GM19035 (cell line): ENCODE results near the gene TUBG1.
"Not testable (repeated sequence)": the region's sequence is repeated elsewhere in the genome, so short reads cannot be mapped to it uniquely, and the experiment has no call there.

Experiments
- ATAC-seq: cut with Tn5 transposase; IDR thresholded peaks from one replicate; pipeline ENCODE4 v1.9.1; 2021; ENCODE audit not compliant: unreplicated experiment

Gene TUBG1

GRCh38 chr17:42621987-42622386 is 12.5 kb downstream of the TUBG1 start:
- ATAC-seq, result not testable (repeated sequence)

- ATAC-seq, result no peak
Observed at GRCh38 chr17:42623271-42623670, 13.8 kb downstream of the TUBG1 start.

DNA sequence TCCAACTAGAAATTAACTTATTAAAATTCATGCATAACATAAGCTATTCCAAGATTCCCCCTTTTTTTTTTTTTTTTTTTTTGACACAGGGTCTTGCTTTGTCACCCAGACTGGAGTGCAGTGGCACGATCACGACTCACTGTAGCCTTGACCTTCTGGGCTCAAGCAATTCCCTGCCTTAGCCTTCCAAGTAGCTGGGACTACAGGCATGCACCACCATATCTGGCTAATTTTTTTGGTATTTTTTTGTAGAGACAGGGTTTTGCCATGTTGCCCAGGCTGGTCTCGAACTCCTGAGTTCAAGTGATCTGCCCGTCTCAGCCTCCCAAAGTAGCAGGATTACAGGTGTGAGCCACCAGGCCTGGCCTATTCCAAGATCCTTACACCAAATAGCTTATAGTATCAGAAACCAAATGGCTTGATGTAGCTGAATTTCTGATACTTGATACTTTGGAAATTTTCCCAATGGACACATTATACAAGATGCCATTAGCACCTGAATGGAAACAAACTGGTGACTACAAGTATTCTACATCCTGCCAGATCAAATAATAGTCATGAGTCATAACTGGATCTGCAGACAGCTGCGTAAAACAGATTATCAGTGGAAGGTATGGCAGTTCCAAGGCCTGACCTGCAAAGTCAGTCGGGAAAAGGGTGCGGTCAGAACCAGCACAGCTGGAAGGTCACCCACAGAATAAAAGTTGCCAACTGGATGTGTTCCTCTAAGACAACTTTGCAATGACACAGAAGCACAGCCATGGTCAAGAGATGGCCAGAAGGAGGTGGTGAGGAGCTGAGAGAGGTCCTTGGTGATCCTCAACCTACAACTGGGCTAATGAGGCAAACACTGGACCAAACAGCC is 14.5 kb downstream of the TUBG1 start:
- ATAC-seq, result no peak

GRCh38 chr17:42627032-42627764 is 17.7 kb downstream of the TUBG1 start:
- not testable (repeated sequence) for ATAC-seq

DNA sequence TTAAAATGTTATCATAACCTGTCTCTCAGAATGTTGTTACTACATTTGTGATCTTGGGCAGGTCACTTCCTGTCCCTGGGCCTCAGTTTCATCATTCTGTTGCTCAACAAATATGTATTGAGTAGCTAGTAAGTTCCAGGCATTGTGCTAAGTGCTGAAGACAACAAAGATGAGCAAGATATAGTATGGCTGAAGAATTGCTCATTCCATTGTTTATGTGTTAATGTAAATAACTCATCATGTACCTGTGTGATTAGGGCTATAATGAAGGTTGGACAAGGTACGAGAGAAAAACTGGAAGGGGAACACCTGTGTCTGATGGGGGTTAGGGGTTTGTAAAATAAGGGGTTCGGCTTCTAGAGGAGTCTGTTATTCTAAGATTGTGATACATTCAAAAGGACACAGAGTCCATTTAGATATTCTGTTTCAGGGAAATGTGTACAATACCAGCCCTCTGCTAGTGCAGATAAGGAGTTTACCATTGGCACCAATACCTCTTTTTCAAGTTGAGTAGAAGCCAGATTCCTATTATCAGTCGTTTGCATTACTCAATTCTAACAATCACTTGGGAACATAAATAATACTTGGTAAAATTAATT is 20.0 kb downstream of the TUBG1 start:
- no peak for ATAC-seq

GRCh38 chr17:42632949-42633444 is 23.5 kb downstream of the TUBG1 start:
- no peak for ATAC-seq

DNA sequence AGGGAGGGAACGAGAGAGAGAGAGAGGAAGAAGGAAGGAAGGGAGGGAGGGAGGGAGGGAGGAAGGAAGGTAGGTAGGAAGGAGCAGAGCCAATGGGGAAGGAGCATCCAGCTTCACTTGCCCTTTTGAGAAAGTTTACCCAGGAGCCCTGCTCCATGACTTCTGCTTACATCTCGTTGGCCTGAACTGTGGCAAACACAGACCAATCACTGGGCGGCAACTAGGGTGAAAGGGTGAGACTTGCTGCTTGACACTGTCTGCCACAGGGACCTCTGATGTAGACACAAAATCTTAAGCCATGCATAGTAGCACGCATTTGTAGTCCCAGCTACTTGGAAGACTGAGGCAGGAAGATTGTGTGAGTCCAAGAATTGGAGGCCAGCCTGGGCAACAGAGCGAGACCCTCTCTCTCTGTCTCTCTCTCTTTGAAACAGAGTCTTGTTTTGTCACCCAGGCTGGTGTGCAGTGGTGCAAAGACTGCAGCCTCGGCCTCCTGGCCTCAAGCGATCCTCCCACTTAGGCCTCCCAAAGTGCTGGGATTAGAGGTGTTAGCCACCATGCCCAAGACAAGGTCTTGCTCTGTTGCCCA is 30.1 kb downstream of the TUBG1 start:
- ATAC-seq, result no peak

DNA sequence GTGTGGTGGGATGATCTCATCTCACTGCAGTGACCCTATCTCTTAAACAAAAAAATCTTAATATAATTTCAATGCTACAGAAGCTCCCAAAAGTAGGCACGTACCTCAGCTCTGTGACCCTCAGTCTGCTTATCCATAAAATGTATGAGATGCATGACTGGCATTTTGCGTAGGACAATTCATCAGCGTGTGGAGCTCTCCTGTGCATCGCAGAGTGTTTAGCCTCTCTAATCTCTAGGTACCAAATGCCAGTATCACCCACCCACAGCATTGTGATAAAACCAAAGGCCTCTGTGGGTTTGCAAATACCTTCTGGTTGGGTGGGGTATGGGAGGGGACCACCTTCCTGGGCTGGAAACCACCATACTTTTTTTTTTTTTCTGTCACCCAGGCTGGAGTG is 30.6 kb downstream of the TUBG1 start:
- no peak for ATAC-seq

- no peak for ATAC-seq
Observed at GRCh38 chr17:42642336-42642735, 32.9 kb downstream of the TUBG1 start.

DNA sequence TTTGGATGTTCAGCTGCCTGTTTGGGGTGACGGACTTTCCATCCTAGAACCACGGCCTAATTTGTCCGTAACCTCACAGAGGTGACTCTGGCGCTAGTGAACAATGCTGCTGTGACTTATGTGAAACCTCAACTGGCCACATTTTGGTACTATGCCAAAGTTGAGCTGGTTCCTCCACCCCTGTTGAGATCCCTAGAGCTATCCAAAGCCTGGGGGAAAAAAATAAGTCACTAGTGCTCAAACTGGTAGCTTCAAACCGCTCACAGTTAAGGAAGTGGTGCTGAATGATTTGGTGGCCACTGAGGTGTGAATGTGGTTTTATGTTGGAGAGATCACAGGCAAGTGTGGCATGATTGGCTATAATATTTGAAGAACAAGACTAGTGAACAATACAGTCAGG is 38.3 kb downstream of the TUBG1 start:
- ATAC-seq, result no peak

DNA sequence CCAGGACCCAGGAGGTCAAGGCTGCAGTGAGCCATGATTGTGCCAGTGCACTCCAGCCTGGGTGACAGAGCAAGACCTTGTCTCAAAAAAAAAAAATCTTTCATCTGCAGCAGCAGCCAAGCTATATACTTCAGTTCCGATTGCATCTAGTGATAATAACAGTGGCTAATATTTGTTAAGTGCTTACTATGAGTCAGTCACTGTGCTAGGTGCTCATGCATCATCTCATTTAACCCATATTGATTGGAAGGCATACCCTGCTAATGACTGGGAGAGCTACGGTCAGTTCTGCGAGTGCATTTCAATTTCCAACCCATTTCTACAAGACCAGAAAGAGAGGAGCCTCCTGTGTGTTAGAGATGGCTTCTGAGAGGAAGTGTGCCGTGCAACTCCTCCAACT is 41.9 kb downstream of the TUBG1 start:
- no peak for ATAC-seq

- ATAC-seq, result no peak
Observed at GRCh38 chr17:42653179-42654124, 44.0 kb downstream of the TUBG1 start.

DNA sequence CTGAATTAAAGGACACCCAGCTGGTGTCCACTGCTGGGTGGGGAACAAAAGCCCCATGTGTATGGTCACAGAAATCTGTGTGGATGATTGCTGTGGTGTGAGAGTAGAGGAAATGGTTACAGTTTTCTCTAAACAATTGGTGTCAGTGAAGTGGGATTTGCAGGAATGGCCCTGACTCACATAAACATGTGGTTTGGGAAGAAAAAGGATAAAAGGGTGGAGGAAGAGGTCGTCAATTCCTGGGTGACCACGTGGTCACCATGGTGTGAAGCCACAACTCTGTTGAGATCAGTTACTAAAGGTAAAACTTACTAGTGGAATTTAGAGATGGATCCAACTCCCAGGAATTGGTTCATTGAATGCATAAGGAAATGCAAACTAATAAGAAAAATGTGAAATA is 46.0 kb downstream of the TUBG1 start:
- no peak for ATAC-seq

DNA sequence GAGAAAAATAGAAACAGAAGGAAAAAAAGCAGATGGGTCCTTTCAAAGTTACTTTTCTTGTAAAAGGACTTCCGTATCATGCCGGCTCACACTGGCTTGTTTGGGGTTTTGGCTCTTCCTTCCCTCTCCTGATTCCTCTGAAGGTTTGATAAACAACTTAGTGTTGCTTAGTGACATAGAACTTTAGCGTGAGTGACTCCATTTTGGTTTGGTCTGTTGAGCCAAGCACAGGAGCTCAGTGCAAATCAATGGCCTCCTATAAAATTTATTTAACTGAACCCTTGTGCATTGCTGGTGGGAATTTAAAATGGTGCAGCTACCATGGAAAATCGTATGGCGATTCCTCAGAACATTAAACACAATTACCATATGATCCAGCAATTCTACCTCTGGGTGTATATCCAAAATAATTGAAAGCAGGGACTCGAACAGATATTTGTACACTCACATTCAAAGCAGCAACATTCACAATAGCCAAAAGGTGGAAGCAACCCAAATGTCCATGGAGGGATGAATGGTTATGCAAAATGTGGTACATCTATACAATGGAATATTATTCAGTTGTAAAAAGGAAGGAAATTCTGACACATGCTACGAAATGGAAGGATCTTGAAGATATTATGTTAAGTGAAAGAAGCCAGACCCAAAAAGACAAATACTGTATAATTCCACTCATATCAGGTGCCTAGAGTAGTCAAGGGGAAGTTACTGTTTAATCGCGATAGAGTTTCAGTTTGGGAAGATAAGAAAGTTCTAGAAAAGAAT is 48.5 kb downstream of the TUBG1 start:
- no peak for ATAC-seq

GRCh38 chr17:42659079-42659931 is 49.8 kb downstream of the TUBG1 start, which contains the start of gene TUBG2:
TUBG2 (plus strand) TSS chr17:42659284; CDS start chr17:42659504, 220 bp downstream.
- peak; percentile 41 for ATAC-seq

DNA sequence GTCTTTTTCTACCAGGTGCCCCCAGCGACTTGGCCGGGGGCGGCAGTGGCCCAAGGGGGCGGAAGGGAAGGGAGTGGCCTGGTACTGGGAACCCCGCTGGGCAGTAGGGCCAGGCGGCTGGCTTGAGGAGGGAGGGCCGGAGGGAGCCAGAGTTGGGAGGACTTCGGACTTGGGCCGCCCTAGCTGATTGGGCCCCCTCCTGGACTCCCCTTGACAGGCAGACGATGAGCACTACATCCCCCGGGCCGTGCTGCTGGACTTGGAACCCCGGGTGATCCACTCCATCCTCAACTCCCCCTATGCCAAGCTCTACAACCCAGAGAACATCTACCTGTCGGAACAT is 50.4 kb downstream of the TUBG1 start:
- ATAC-seq, result not testable (repeated sequence)

GRCh38 chr17:42660692-42661345 is 51.3 kb downstream of the TUBG1 start:
- ATAC-seq, result no peak
